Measurements from ENCODE around the gene NEDD9. TPM values are rescaled to one million over a fixed set of nuclear protein-coding genes. Genes with fewer than 3 reads are reported as not detected.
A peak's percentile ranks its signal among the peaks of the same experiment; 100 is the strongest.

Gene NEDD9
- polyA plus RNA-seq, 3 donors, result 18.2 to 35.9 (median 33.0) TPM

DNA sequence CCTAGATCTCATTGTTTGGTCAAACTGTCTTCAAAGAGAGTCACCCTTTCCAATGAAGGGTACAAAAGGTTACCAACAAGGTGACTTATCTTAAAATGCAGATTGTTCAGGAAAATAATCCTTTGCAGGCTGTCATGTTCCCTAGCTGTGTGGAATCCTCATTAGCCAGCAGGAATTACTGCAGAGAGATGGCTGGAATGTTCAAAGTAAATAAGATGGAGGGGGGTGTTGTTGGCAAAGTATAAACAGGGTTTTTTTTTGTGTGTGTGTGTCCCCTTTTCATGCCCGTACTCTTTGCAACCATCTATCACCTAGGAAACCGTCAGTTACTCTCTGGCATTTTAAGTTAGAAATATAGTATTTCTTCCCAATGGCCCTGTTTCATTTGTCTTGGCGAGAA lies 6.5 kb downstream of the NEDD9 start:
- Mint-ChIP-seq H3K36me3 (peaks cover 30 to 38% of the 10 kb centered on the region in 2 donors), H3K27me3 (ENCODE audit: low read depth in 3 of 3) (peaks cover 0 to 1% (median 0%) of the 10 kb centered on the region in 3 donors), H3K9me3 (no peaks in the 10 kb centered on the region), H3K4me3 (no peak overlapping the region), H3K4me1 (peaks cover 43% of the 10 kb centered on the region), H3K27ac (peak overlapping the region in 1 of 7 donors; percentile 12)
- H3K9me3 ChIP-seq (replicated peaks in 1 of 2; ENCODE audit: control insufficient read depth in 1 of 2, insufficient read depth in 1 of 2, low read length in 2 of 2), result no peaks in the 10 kb centered on the region
- H3K4me2 ChIP-seq (replicated peaks; ENCODE audit: extremely low read depth, low read length, poor library complexity, severe bottlenecking), result no peak overlapping the region
- H3K27ac ChIP-seq (ENCODE audit: low read depth in 1 of 2, low read length in 2 of 2), result no peak overlapping the region
- no peaks in the 10 kb centered on the region for H3K36me3 ChIP-seq (replicated peaks in 1 of 2; ENCODE audit: control insufficient read depth in 1 of 2, insufficient read depth in 2 of 2, low read length in 2 of 2)
- TF ChIP-seq, protein P1, sequence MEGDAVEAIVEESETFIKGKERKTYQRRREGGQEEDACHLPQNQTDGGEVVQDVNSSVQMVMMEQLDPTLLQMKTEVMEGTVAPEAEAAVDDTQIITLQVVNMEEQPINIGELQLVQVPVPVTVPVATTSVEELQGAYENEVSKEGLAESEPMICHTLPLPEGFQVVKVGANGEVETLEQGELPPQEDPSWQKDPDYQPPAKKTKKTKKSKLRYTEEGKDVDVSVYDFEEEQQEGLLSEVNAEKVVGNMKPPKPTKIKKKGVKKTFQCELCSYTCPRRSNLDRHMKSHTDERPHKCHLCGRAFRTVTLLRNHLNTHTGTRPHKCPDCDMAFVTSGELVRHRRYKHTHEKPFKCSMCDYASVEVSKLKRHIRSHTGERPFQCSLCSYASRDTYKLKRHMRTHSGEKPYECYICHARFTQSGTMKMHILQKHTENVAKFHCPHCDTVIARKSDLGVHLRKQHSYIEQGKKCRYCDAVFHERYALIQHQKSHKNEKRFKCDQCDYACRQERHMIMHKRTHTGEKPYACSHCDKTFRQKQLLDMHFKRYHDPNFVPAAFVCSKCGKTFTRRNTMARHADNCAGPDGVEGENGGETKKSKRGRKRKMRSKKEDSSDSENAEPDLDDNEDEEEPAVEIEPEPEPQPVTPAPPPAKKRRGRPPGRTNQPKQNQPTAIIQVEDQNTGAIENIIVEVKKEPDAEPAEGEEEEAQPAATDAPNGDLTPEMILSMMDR (IDR thresholded peaks at IDR 0.05), result no peak
- no peak for DNase-seq
- H4K20me1 ChIP-seq (ENCODE audit: insufficient read depth, low read length), result peaks cover 26% of the 10 kb centered on the region
- no peak overlapping the region for H3K4me3 ChIP-seq (replicated peaks in 1 of 3; ENCODE audit: low read depth in 2 of 3, low read length in 3 of 3)
- H2AFZ ChIP-seq (ENCODE audit: insufficient read depth, low read depth, low read length, poor library complexity, severe bottlenecking), result no peak overlapping the region
- H3K9ac ChIP-seq (ENCODE audit: insufficient read depth, low read length, poor library complexity, severe bottlenecking), result no peak overlapping the region
- WGBS (ENCODE audit: insufficient coverage), result 100% methylated on average over 1 of the region's 3 CpGs
- no peaks in the 10 kb centered on the region for H3K79me2 ChIP-seq (ENCODE audit: insufficient read depth, low read length)
- intact Hi-C loops (cut with micrococcal nuclease), result no loop called here
- no peaks in the 10 kb centered on the region for H3K27me3 ChIP-seq (ENCODE audit: control insufficient read depth in 2 of 2, insufficient read depth in 2 of 2, low read length in 2 of 2)
- H3K4me1 ChIP-seq (ENCODE audit: control insufficient read depth in 1 of 2, insufficient read depth in 2 of 2, low read length in 2 of 2), result peaks cover 15 to 21% of the 10 kb centered on the region in 2 donors

DNA sequence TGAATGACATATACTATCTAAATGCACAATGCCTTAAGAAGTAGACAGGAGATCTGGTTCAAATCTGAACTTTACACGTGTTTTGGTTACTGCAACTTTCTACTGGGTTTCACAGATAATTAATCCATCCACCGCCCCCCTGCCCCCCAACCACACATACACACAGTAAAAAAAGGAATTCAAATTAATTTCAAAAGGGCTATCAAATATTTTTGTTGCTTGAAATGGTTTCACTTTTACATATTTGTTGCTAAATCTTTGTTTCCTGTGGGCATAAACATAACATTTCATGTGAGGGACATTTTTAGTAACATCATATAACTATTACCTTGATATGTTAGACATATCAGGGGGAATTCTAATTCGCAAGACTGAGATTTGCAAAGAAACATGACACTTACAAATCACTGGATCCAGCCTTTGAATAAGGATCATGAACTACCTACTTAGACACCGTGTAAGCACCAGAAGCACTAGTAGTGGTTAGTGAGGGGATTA lies 7.5 kb downstream of the NEDD9 start:
- peak overlapping the region; percentile 27 to 89 (median 68) for H3K27ac Mint-ChIP-seq
- Histone ChIP-seq H3K36me3 (replicated peaks in 1 of 2; ENCODE audit: control insufficient read depth in 1 of 2, insufficient read depth in 2 of 2, low read length in 2 of 2) (no peaks in the 10 kb centered on the region), H3K4me2 (replicated peaks; ENCODE audit: extremely low read depth, low read length, poor library complexity, severe bottlenecking) (no peak overlapping the region), H4K20me1 (ENCODE audit: insufficient read depth, low read length) (peaks cover 22% of the 10 kb centered on the region), H3K27me3 (ENCODE audit: control insufficient read depth in 2 of 2, insufficient read depth in 2 of 2, low read length in 2 of 2) (no peaks in the 10 kb centered on the region), H3K4me3 (replicated peaks in 1 of 3; ENCODE audit: low read depth in 2 of 3, low read length in 3 of 3) (no peak overlapping the region), H3K9ac (ENCODE audit: insufficient read depth, low read length, poor library complexity, severe bottlenecking) (no peak overlapping the region), H2AFZ (ENCODE audit: insufficient read depth, low read depth, low read length, poor library complexity, severe bottlenecking) (no peak overlapping the region), H3K79me2 (ENCODE audit: insufficient read depth, low read length) (no peaks in the 10 kb centered on the region), H3K27ac (ENCODE audit: low read depth in 1 of 2, low read length in 2 of 2) (peak overlapping the region in 1 of 2 donors; percentile 29), H3K9me3 (replicated peaks in 1 of 2; ENCODE audit: control insufficient read depth in 1 of 2, insufficient read depth in 1 of 2, low read length in 2 of 2) (no peaks in the 10 kb centered on the region), H3K4me1 (ENCODE audit: control insufficient read depth in 1 of 2, insufficient read depth in 2 of 2, low read length in 2 of 2) (peaks cover 22 to 29% of the 10 kb centered on the region in 2 donors)
- H3K4me3 Mint-ChIP-seq, result no peak overlapping the region
- no peaks in the 10 kb centered on the region for H3K9me3 Mint-ChIP-seq
- H3K27me3 Mint-ChIP-seq (ENCODE audit: low read depth in 3 of 3), result peaks cover 0 to 2% (median 0%) of the 10 kb centered on the region in 3 donors
- DNase-seq, result no peak
- intact Hi-C loops (cut with micrococcal nuclease), result no loop called here
- H3K4me1 Mint-ChIP-seq, result peaks cover 44% of the 10 kb centered on the region
- peaks cover 37% of the 10 kb centered on the region in 2 donors for H3K36me3 Mint-ChIP-seq
- TF ChIP-seq, protein P1 (IDR thresholded peaks at IDR 0.05), result no peak
- 83% methylated on average over 1 of the region's 4 CpGs for WGBS (ENCODE audit: insufficient coverage)

Measured in CD14-positive monocyte (primary cell).